MM.1S (cell line): ENCODE results near the gene ATP10B.

Experiments used
- DNase-seq: peaks from one replicate; pipeline ENCODE4 v3.0.0-alpha.2; 2015
- H2AFZ ChIP-seq: fragments of 300-600 bp; sonication (generic); 2 replicates; pipeline ENCODE4 v1.6.0; 2016; ENCODE audit warnings: antibody characterized with exemption, low read length
- H3F3A ChIP-seq: fragments of 300-600 bp; sonication (generic); 2 replicates; pipeline ENCODE4 v1.6.1; 2016; ENCODE audit warnings: mild to moderate bottlenecking, antibody characterized with exemption, low read length, moderate library complexity, mixed read lengths; ENCODE audit not compliant: insufficient read depth
- H3K27ac ChIP-seq: fragments of 300-600 bp; sonication (generic); 2 replicates; pipeline ENCODE4 v1.5.1; 2016; ENCODE audit warnings: mild to moderate bottlenecking, low read length
- H3K27me3 ChIP-seq: fragments of 300-600 bp; sonication (generic); replicated peaks from 2 replicates; pipeline ENCODE4 v1.6.0; 2016; ENCODE audit warnings: low read length; ENCODE audit not compliant: insufficient read depth
- H3K36me3 ChIP-seq: fragments of 300-600 bp; sonication (generic); replicated peaks from 2 replicates; pipeline ENCODE4 v1.6.1; 2016; ENCODE audit warnings: mild to moderate bottlenecking, low read length, mixed read lengths; ENCODE audit not compliant: insufficient read depth
- H3K4me1 ChIP-seq: fragments of 300-600 bp; sonication (generic); 2 replicates; pipeline ENCODE4 v1.6.1; 2016; ENCODE audit warnings: low read length, mixed read lengths
- H3K4me2 ChIP-seq: fragments of 300-600 bp; sonication (generic); 2 replicates; pipeline ENCODE4 v1.6.0; 2016; ENCODE audit warnings: low read depth, low read length
- H3K4me3 ChIP-seq: fragments of 300-600 bp; sonication (generic); 2 replicates; pipeline ENCODE4 v1.5.1; 2016; ENCODE audit warnings: low read length, mixed read lengths
- H3K79me2 ChIP-seq: fragments of 300-600 bp; sonication (generic); 2 replicates; pipeline ENCODE4 v1.6.1; 2016; ENCODE audit warnings: mixed run types, low read length, mixed read lengths
- H3K9ac ChIP-seq: fragments of 300-600 bp; sonication (generic); 2 replicates; pipeline ENCODE4 v1.6.1; 2016; ENCODE audit warnings: low read length, mixed read lengths
- H3K9me2 ChIP-seq: fragments of 300-600 bp; sonication (generic); replicated peaks from 2 replicates; pipeline ENCODE4 v1.6.1; 2016; ENCODE audit warnings: mild to moderate bottlenecking, low read length, mixed read lengths; ENCODE audit not compliant: insufficient read depth
- H3K9me3 ChIP-seq: fragments of 300-600 bp; sonication (generic); replicated peaks from 2 replicates; pipeline ENCODE4 v1.6.1; 2016; ENCODE audit warnings: mild to moderate bottlenecking, low read length, mixed read lengths; ENCODE audit not compliant: insufficient read depth
- H4K20me1 ChIP-seq: fragments of 300-600 bp; sonication (generic); 2 replicates; pipeline ENCODE4 v1.6.1; 2016; ENCODE audit warnings: mild to moderate bottlenecking, low read length, moderate library complexity, mixed read lengths; ENCODE audit not compliant: insufficient read depth
- CTCF ChIP-seq: fragments of 300-600 bp; sonication (generic); IDR thresholded peaks from 2 replicates; pipeline ENCODE4 v1.5.1; 2016; ENCODE audit warnings: antibody characterized with exemption, low read length, mixed read lengths
- EZH2 ChIP-seq: fragments of 300-600 bp; sonication (generic); optimal IDR thresholded peaks from 2 replicates; pipeline ENCODE3; 2017; ENCODE audit warnings: low read depth, mild to moderate bottlenecking, antibody characterized with exemption, low read length, mixed read lengths
- EZH2phosphoT487 ChIP-seq: fragments of 300-600 bp; sonication (generic); IDR thresholded peaks from 2 replicates; pipeline ENCODE4 v1.6.1; 2018; ENCODE audit warnings: antibody characterized with exemption, low read length

The ATP10B gene

GRCh38 chr5:160655717-160656116, 196.3 kb downstream of the ATP10B start:
- no peak for TF ChIP-seq EZH2
- no peak for TF ChIP-seq CTCF
- no peaks in the 10 kb centered on the region for H3K27me3 ChIP-seq
- H3K9me3 ChIP-seq: no peaks in the 10 kb centered on the region
- H3K4me3 ChIP-seq: no peak overlapping the region
- no peaks in the 10 kb centered on the region for H3F3A ChIP-seq
- no peaks in the 10 kb centered on the region for H3K4me1 ChIP-seq
- H4K20me1 ChIP-seq: no peaks in the 10 kb centered on the region
- H3K4me2 ChIP-seq: no peak overlapping the region
- no peaks in the 10 kb centered on the region for H3K36me3 ChIP-seq
- no peaks in the 10 kb centered on the region for H3K79me2 ChIP-seq
- H3K9me2 ChIP-seq: no peaks in the 10 kb centered on the region
- no peak for DNase-seq
- H3K9ac ChIP-seq: no peak overlapping the region
- no peak overlapping the region for H3K27ac ChIP-seq
- H2AFZ ChIP-seq: no peak overlapping the region

GRCh38 chr5:160651692-160652645, 200.0 kb downstream of the ATP10B start:
- no peak overlapping the region for H2AFZ ChIP-seq
- DNase-seq: no peak
- no peaks in the 10 kb centered on the region for H3K36me3 ChIP-seq
- no peaks in the 10 kb centered on the region for H3K9me3 ChIP-seq
- H3K9me2 ChIP-seq: no peaks in the 10 kb centered on the region
- H3K4me3 ChIP-seq: no peak overlapping the region
- no peaks in the 10 kb centered on the region for H3K4me1 ChIP-seq
- H3K9ac ChIP-seq: no peak overlapping the region
- H3K4me2 ChIP-seq: no peak overlapping the region
- no peaks in the 10 kb centered on the region for H4K20me1 ChIP-seq
- TF ChIP-seq EZH2phosphoT487 (no peak), EZH2 (no peak), CTCF (no peak)
- H3K79me2 ChIP-seq: no peaks in the 10 kb centered on the region
- H3F3A ChIP-seq: no peaks in the 10 kb centered on the region
- no peaks in the 10 kb centered on the region for H3K27me3 ChIP-seq
- H3K27ac ChIP-seq: no peak overlapping the region

- Histone ChIP-seq H3K9ac (no peak overlapping the region), H4K20me1 (no peaks in the 10 kb centered on the region), H3K27me3 (no peaks in the 10 kb centered on the region), H3K9me3 (no peaks in the 10 kb centered on the region), H3K79me2 (no peaks in the 10 kb centered on the region), H3K27ac (no peak overlapping the region), H3K4me2 (no peak overlapping the region), H3K4me3 (no peak overlapping the region), H2AFZ (no peak overlapping the region), H3K36me3 (no peaks in the 10 kb centered on the region), H3K9me2 (no peaks in the 10 kb centered on the region), H3K4me1 (no peaks in the 10 kb centered on the region), H3F3A (no peaks in the 10 kb centered on the region)
- TF ChIP-seq CTCF (peak; percentile 49), EZH2 (no peak)
- peak; percentile 26 for DNase-seq
Measured at GRCh38 chr5:160649304-160649703, 202.7 kb downstream of the ATP10B start.
